Measurements from ENCODE around the gene SMYD5. TPM values are rescaled to one million over a fixed set of nuclear protein-coding genes. Genes with fewer than 3 reads are reported as not detected.
A peak's percentile ranks its signal among the peaks of the same experiment; 100 is the strongest.

The SMYD5 gene
- total RNA-seq, 1 experiment from 2014 or later = 35.6 TPM

DNA sequence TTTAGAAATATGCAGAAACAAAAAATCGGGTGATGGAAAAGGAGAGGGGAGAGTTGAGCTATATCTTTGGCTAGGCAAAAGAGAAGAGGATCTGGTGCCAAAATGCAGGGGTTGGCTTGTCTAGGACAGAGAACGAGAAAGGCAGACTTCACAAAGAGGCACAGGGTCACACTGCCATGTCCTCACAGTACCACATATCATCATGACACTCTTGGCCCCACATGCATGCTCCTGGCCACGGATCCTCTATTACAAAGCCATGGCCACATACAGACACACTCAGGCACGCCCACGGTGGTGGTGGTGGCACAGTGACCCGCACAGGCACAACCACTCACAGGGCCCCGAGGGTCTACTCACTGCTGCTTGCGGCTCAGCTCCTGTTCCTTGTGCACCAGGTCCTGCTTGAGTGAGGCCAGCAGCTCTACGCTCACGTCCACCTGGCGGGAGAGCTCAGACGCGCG is 54.4 kb downstream of the SMYD5 start:
- Histone ChIP-seq H3K9ac (ENCODE audit: low read length) (no peak overlapping the region), H3K27ac (ENCODE audit: low read length) (no peak overlapping the region), H4K20me1 (ENCODE audit: insufficient read depth, low read depth, low read length) (peaks cover 86% of the 10 kb centered on the region), H2AFZ (ENCODE audit: low read length) (no peak overlapping the region), H3K4me2 (ENCODE audit: low read depth, low read length, poor library complexity, severe bottlenecking) (no peak overlapping the region), H3K9me2 (replicated peaks; ENCODE audit: insufficient read depth, low read length) (no peaks in the 10 kb centered on the region), H3K27me3 (ENCODE audit: low read length) (no peaks in the 10 kb centered on the region), H3K36me3 (ENCODE audit: insufficient read depth, low read length) (peaks cover 35% of the 10 kb centered on the region), H3K4me3 (ENCODE audit: low read length) (no peak overlapping the region), H3K4me1 (ENCODE audit: low read length) (peaks cover 11% of the 10 kb centered on the region; the same call in 1 of the 2 replicates), H3K9me3 (ENCODE audit: low read length) (no peaks in the 10 kb centered on the region), H3K79me2 (ENCODE audit: low read length) (peaks cover 71% of the 10 kb centered on the region)
- DNase-seq = no peak

DNA sequence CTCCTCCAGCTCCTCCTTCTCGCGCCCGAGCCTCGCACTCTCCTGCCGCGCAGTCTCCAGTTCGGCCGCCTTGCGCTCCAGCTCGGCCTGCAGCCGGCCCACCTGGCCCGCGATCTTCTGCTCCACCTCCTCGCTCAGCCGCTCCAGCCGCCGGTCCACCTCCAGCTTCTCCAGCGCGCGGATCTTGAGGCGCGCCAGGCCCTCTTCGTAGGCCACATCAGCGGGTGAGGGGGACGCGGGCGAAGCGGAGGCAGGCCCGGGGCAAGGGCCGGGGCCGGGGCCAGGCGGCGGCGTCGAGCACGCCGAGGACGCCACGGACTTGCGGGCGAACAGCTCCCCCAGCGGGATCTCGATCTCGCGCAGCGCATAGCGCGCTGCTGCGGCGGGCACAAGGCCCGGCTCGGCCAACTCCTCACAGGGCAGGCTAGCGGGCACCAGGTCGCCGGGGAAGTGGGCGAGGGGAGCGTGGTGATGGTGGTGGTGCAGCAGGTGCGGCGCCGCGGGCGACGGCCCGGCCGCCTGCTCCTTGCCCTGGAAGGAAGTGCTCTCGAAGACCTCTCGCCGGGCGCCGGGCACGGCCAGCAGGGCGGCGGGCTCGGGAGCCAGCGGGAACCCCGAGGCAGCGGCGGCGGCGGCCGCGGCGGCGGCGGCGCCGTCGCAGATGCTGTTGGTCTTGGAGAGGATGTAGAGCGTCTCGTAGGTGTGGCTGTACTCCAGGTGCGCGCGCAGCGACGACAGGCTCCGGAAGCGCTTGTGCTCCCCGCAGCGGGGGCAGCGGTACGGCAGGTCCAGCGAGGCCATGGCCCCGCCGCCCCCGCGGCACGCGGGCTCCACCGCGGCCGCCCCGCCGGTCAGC is 55.0 kb downstream of the SMYD5 start:
- Histone ChIP-seq H3K79me2 (ENCODE audit: low read length) (peaks cover 78% of the 10 kb centered on the region), H4K20me1 (ENCODE audit: insufficient read depth, low read depth, low read length) (peaks cover 88% of the 10 kb centered on the region), H3K4me1 (ENCODE audit: low read length) (peaks cover 11% of the 10 kb centered on the region; the same call in 1 of the 2 replicates), H3K9me2 (replicated peaks; ENCODE audit: insufficient read depth, low read length) (no peaks in the 10 kb centered on the region), H2AFZ (ENCODE audit: low read length) (no peak overlapping the region), H3K4me2 (ENCODE audit: low read depth, low read length, poor library complexity, severe bottlenecking) (peak overlapping the region; percentile 61), H3K9ac (ENCODE audit: low read length) (peak overlapping the region; percentile 62), H3K27me3 (ENCODE audit: low read length) (no peaks in the 10 kb centered on the region), H3K36me3 (ENCODE audit: insufficient read depth, low read length) (peaks cover 33% of the 10 kb centered on the region), H3K9me3 (ENCODE audit: low read length) (no peaks in the 10 kb centered on the region), H3K27ac (ENCODE audit: low read length) (no peak overlapping the region), H3K4me3 (ENCODE audit: low read length) (peak overlapping the region; percentile 52; the same call in 1 of the 2 replicates)
- DNase-seq = peak; percentile 83

DNA sequence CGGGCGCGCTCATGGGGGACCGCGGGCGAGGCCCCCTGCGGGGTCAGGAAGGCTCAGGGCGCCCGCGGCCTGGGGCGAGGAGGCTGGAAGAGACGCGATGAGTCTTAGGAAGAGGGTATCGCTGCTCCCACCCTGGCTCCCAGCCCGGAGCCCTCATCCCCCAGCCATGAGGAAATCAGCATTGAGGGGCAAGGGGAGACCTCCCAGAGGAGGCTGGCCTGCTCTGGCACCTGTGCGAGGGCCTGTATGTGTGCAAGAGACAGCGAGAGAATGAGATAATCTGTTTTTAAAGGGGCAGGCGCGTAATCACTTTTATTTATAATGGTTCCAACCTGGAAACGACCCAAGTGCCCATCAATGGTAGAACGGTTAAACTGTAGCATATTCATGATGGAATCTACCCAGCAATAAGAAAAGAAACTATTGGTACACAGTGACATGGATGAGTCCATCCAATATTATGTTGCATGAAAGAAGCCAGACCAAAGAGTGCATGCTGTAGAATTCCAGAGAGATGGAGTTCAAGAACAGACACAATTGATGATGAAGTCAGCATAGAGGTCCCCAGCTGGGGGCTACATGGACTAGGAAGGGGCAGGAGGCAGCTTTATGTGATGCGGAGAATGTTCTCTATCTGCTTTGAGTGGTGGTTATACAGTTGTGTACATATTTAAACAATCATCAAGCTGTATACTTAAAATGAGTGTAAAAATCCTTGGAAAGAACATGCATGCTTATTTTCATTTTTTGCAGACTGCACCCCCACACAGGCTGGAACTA is 55.8 kb downstream of the SMYD5 start:
- Histone ChIP-seq H3K4me2 (ENCODE audit: low read depth, low read length, poor library complexity, severe bottlenecking) (peak overlapping the region; percentile 61), H3K4me3 (ENCODE audit: low read length) (peak overlapping the region; percentile 52; the same call in 1 of the 2 replicates), H2AFZ (ENCODE audit: low read length) (no peak overlapping the region), H3K27ac (ENCODE audit: low read length) (no peak overlapping the region), H3K9me3 (ENCODE audit: low read length) (no peaks in the 10 kb centered on the region), H3K36me3 (ENCODE audit: insufficient read depth, low read length) (peaks cover 30% of the 10 kb centered on the region), H3K4me1 (ENCODE audit: low read length) (peaks cover 11% of the 10 kb centered on the region; the same call in 1 of the 2 replicates), H4K20me1 (ENCODE audit: insufficient read depth, low read depth, low read length) (peaks cover 80% of the 10 kb centered on the region), H3K79me2 (ENCODE audit: low read length) (peaks cover 86% of the 10 kb centered on the region), H3K27me3 (ENCODE audit: low read length) (no peaks in the 10 kb centered on the region), H3K9ac (ENCODE audit: low read length) (peak overlapping the region; percentile 62), H3K9me2 (replicated peaks; ENCODE audit: insufficient read depth, low read length) (no peaks in the 10 kb centered on the region)
- no peak for DNase-seq

DNA sequence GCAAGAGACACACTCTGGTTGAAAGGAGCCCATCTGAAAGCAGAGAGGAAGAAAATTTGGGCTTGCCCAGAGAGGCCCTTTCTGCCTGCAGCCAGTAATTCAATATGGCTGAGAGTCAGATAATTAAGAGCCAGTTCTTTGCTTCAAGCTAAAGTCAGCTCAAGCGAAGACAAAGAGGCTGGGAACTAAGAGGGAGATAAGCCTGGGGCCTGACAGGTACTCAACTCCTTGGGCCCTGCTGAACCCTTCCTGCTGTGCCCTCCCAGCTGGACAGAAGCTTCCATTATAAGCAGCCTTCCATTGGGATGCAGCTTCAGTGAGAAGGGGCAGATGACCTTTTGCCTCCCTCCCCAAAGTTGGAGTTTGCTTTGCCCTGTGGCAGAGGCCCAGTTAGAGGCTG is 58.2 kb downstream of the SMYD5 start:
- Histone ChIP-seq H3K9me2 (replicated peaks; ENCODE audit: insufficient read depth, low read length) (no peaks in the 10 kb centered on the region), H3K4me1 (ENCODE audit: low read length) (peaks cover 11% of the 10 kb centered on the region; the same call in 1 of the 2 replicates), H3K4me3 (ENCODE audit: low read length) (no peak overlapping the region), H3K27me3 (ENCODE audit: low read length) (no peaks in the 10 kb centered on the region), H2AFZ (ENCODE audit: low read length) (no peak overlapping the region), H3K9me3 (ENCODE audit: low read length) (no peaks in the 10 kb centered on the region), H4K20me1 (ENCODE audit: insufficient read depth, low read depth, low read length) (peaks cover 69% of the 10 kb centered on the region), H3K4me2 (ENCODE audit: low read depth, low read length, poor library complexity, severe bottlenecking) (no peak overlapping the region), H3K79me2 (ENCODE audit: low read length) (peaks cover 95% of the 10 kb centered on the region), H3K27ac (ENCODE audit: low read length) (no peak overlapping the region), H3K36me3 (ENCODE audit: insufficient read depth, low read length) (peaks cover 35% of the 10 kb centered on the region), H3K9ac (ENCODE audit: low read length) (no peak overlapping the region)
- DNase-seq = no peak

Other genes starting within 250 kb of the SMYD5 start
- gene SFXN5, start 142.5 kb upstream of the SMYD5 start, total RNA-seq (2014; rRNA removed; shearing (Covaris generic); ENCODE audit: low replicate concordance) = 4.2 and 5.1 TPM in 2 replicates
- gene RAB11FIP5, start 101.3 kb upstream of the SMYD5 start, total RNA-seq (2014; rRNA removed; shearing (Covaris generic); ENCODE audit: low replicate concordance) = 0.14 TPM in 1 of 2 replicates, not detected in the other
- gene NOTO, start 11.7 kb upstream of the SMYD5 start, total RNA-seq (2014; rRNA removed; shearing (Covaris generic); ENCODE audit: low replicate concordance) = not detected in 2 replicates
- 35.4 and 45.3 TPM in 2 replicates for gene PRADC1, start 19.0 kb downstream of the SMYD5 start, total RNA-seq (2014; rRNA removed; shearing (Covaris generic); ENCODE audit: low replicate concordance)
- 482 and 608 TPM in 2 replicates for gene CCT7, start 20.1 kb downstream of the SMYD5 start, total RNA-seq (2014; rRNA removed; shearing (Covaris generic); ENCODE audit: low replicate concordance)
- gene FBXO41, start 70.2 kb downstream of the SMYD5 start, total RNA-seq (2014; rRNA removed; shearing (Covaris generic); ENCODE audit: low replicate concordance) = 44.9 and 55.6 TPM in 2 replicates
- gene EGR4, start 79.3 kb downstream of the SMYD5 start, total RNA-seq (2014; rRNA removed; shearing (Covaris generic); ENCODE audit: low replicate concordance) = 0.14 and 0.75 TPM in 2 replicates
- gene ALMS1, start 171.6 kb downstream of the SMYD5 start, total RNA-seq (2014; rRNA removed; shearing (Covaris generic); ENCODE audit: low replicate concordance) = 67.3 and 84.7 TPM in 2 replicates

Data from Karpas-422 (cell line).